Osteocyte (in vitro differentiated cells): Measurements from ENCODE around the gene ADRA2B. TPM values are rescaled to one million over a fixed set of nuclear protein-coding genes. Genes with fewer than 3 reads are reported as not detected.

Experiments used
- DNase-seq: peaks from one replicate; pipeline ENCODE4 v3.0.0; 2021; ENCODE audit warnings: mixed read lengths; ENCODE audit not compliant: unreplicated experiment; ENCODE audit errors: extremely low spot score
- H3K27ac Mint-ChIP-seq: one replicate; pipeline ENCODE4 v1.8.0; 2021; ENCODE audit warnings: mild to moderate bottlenecking, mixed read lengths; ENCODE audit not compliant: unreplicated experiment
- H3K27me3 Mint-ChIP-seq: one replicate; pipeline ENCODE4 v1.8.0; 2021; ENCODE audit warnings: mixed read lengths; ENCODE audit not compliant: unreplicated experiment
- H3K36me3 Mint-ChIP-seq: one replicate; pipeline ENCODE4 v1.8.0; 2021; ENCODE audit warnings: mixed read lengths; ENCODE audit not compliant: unreplicated experiment
- H3K4me1 Mint-ChIP-seq: one replicate; pipeline ENCODE4 v1.8.0; 2021; ENCODE audit warnings: mixed read lengths; ENCODE audit not compliant: unreplicated experiment
- H3K4me3 Mint-ChIP-seq: one replicate; pipeline ENCODE4 v1.8.0; 2021; ENCODE audit warnings: mild to moderate bottlenecking, moderate library complexity, mixed read lengths; ENCODE audit not compliant: unreplicated experiment
- H3K9me3 Mint-ChIP-seq: one replicate; pipeline ENCODE4 v1.8.0; 2021; ENCODE audit warnings: mixed read lengths; ENCODE audit not compliant: unreplicated experiment
- total RNA-seq: library from RNA; stranded (reverse); gene quantifications from 2 replicates; pipeline ENCODE4 v1.2.1, GENCODE V29; 2021
- TF ChIP-seq, protein P1 (sequence below): fragments of 200-600 bp; sonication (generic); IDR thresholded peaks from 2 replicates; pipeline ENCODE4 v1.5.0; 2021; ENCODE audit warnings: antibody characterized with exemption, mild to moderate bottlenecking, moderate library complexity

ADRA2B gene
- total RNA-seq, 1 donor from 2014 or later = not detected

DNA sequence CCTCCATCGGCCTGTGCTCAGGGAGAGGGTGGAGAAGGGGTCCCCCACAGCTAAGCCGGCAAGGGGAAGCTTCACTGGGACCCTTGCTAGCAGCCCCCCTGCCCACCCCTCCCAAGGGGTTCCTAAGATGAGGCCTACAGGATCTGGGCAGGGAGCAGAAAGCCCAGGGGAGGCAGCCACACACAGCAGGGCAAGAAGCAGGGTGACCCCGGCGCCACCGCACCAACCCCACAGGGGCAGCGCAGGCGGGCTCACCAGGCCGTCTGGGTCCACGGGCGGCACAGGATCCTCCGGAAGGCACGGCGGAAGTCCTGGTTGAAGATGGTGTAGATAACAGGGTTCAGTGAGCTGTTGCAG is 1.8 kb downstream of the ADRA2B start:
- DNase-seq = no peak
- Mint-ChIP-seq H3K36me3 (no peaks in the 10 kb centered on the region), H3K27me3 (peaks cover 19% of the 10 kb centered on the region), H3K9me3 (no peaks in the 10 kb centered on the region), H3K4me1 (peaks cover 6% of the 10 kb centered on the region), H3K4me3 (peak overlapping the region; percentile 22), H3K27ac (no peak overlapping the region)
- TF ChIP-seq, protein P1, sequence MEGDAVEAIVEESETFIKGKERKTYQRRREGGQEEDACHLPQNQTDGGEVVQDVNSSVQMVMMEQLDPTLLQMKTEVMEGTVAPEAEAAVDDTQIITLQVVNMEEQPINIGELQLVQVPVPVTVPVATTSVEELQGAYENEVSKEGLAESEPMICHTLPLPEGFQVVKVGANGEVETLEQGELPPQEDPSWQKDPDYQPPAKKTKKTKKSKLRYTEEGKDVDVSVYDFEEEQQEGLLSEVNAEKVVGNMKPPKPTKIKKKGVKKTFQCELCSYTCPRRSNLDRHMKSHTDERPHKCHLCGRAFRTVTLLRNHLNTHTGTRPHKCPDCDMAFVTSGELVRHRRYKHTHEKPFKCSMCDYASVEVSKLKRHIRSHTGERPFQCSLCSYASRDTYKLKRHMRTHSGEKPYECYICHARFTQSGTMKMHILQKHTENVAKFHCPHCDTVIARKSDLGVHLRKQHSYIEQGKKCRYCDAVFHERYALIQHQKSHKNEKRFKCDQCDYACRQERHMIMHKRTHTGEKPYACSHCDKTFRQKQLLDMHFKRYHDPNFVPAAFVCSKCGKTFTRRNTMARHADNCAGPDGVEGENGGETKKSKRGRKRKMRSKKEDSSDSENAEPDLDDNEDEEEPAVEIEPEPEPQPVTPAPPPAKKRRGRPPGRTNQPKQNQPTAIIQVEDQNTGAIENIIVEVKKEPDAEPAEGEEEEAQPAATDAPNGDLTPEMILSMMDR = no peak

DNA sequence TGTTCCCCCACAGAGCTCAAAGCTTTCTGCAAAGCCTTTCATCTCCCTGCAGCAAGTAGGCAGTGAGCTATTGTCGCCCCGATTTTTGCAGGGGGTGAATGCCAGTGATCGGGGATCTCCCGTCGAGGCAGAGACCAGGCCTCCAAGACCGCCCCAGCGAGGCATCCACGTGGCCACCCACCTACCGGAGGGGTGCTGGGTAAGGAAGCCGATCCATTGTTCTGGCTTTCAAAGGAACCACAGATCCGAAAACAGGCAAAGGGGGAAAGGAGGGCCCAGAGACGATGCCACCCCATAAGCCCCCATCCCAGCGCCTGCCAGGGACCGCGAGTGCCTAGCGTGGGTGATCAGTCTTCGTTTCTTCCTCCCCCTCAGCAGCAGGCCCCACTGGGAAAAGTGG is 2.4 kb downstream of the ADRA2B start:
- no peak for DNase-seq
- H3K4me1 Mint-ChIP-seq = peaks cover 8% of the 10 kb centered on the region
- no peak overlapping the region for H3K4me3 Mint-ChIP-seq
- H3K27ac Mint-ChIP-seq = no peak overlapping the region
- TF ChIP-seq, protein P1 = no peak
- H3K9me3 Mint-ChIP-seq = no peaks in the 10 kb centered on the region
- H3K36me3 Mint-ChIP-seq = no peaks in the 10 kb centered on the region
- peaks cover 13% of the 10 kb centered on the region for H3K27me3 Mint-ChIP-seq

GRCh38 chr2:96113367-96113677 is 3.0 kb downstream of the ADRA2B start:
- peaks cover 8% of the 10 kb centered on the region for H3K27me3 Mint-ChIP-seq
- H3K4me3 Mint-ChIP-seq = no peak overlapping the region
- H3K4me1 Mint-ChIP-seq = peaks cover 14% of the 10 kb centered on the region
- DNase-seq = no peak
- TF ChIP-seq, protein P1 = no peak
- H3K27ac Mint-ChIP-seq = no peak overlapping the region
- H3K36me3 Mint-ChIP-seq = no peaks in the 10 kb centered on the region
- no peaks in the 10 kb centered on the region for H3K9me3 Mint-ChIP-seq

DNA sequence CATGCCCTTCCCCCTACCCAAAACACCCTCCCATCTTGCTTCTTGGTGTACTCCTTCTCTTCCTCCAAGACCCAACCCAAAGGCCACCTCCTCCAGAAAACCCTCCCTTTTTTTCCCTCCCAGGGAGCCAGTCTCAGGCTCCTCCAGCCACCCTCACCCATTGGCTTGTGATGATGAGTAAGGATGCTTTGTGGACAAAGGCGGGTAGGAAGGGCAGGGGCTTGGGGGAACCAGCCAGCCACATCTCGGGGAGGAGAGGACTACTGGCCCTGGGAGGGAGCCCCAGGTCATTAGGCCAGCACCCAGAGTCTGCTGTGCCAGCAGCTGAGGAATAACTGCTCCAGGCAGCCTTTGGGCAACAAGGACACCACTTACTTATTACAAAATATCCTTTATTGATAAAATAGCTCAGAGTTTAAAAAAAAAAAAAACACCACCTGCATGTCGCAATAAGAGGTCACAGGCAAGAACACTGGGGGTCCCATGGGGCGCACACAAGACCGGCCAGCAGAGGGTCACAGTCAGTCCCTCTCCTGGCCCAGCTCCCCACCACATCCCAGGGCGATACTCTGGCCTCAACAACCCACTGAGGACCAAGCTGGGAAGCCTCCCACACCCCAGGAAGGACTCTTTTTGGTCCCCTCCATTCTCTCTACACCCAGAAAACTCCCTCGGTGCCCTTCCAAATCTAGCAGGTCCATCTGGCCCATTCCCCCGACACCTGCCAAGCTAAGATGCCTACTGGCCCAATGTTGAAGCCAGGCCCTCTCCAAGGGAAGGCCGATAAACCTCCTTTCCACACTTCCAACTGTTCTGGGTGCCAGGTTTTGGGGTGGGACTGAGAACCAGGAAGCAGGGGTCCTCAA is 3.6 kb downstream of the ADRA2B start:
- Mint-ChIP-seq H3K27me3 (peaks cover 8% of the 10 kb centered on the region), H3K4me1 (peaks cover 17% of the 10 kb centered on the region), H3K36me3 (no peaks in the 10 kb centered on the region), H3K27ac (no peak overlapping the region), H3K4me3 (no peak overlapping the region), H3K9me3 (no peaks in the 10 kb centered on the region)
- no peak for DNase-seq
- TF ChIP-seq, protein P1 = no peak

DNA sequence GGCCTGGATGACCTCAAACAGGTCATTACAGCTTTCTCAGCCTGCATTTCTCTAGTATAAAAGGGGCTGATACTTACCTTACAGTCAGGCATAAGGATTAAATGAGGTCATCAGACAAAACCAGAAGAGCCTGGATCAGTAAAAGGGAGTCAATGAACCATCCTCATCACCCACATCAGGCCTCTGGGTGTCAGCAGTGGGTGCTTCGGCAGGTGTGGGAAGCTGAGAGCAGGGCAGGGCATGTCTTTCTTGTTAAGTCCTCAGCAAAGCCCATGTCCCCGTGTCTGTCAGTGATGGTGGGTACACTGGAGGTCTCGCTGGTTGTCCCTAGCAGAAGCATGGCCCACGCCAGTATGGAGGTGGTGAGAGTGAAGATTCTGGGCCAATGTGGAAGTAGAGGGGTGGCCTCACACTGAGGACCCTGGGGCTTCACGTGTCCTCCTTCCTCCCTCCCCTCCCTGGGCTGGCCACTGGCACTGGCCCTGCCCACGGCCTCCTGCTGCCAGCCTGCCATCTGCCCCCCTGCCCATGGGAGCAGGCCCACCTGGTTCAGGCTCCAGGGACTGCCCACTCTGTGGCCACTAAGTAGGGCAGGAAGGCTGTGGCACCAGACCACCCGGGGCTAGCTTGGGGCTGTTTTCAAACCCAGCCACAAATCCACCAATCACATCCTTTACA is 4.4 kb downstream of the ADRA2B start:
- DNase-seq = no peak
- TF ChIP-seq, protein P1 = no peak
- Mint-ChIP-seq H3K4me1 (peaks cover 12% of the 10 kb centered on the region), H3K9me3 (no peaks in the 10 kb centered on the region), H3K27ac (no peak overlapping the region), H3K36me3 (no peaks in the 10 kb centered on the region), H3K27me3 (peaks cover 8% of the 10 kb centered on the region), H3K4me3 (no peak overlapping the region)
